ENCODE data around the gene CD72.
"Not testable (repeated sequence)": the region's sequence is repeated elsewhere in the genome, so short reads cannot be mapped to it uniquely, and the experiment has no call there.

The CD72 gene

DNA sequence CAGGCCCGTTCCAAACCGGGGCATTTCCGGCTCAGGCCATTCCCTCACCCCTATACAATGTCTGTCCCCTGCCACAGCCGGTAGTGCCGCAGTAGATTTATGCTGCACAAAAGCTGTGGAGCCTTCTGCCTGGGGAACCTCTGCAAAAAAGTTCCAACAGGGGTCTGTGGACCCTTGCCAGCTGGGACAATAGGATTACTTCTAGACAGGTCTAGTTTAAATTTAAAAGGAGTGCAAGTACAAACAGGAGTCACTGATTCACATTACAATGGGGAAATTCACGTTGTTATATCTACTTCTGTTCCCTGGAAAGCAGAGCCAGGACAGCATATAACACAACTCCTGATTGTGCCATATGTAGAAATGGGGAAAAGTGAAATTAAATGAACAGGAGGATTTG, 34.7 kb downstream of the CD72 start:
- DNase-seq, result not testable (repeated sequence)

DNA sequence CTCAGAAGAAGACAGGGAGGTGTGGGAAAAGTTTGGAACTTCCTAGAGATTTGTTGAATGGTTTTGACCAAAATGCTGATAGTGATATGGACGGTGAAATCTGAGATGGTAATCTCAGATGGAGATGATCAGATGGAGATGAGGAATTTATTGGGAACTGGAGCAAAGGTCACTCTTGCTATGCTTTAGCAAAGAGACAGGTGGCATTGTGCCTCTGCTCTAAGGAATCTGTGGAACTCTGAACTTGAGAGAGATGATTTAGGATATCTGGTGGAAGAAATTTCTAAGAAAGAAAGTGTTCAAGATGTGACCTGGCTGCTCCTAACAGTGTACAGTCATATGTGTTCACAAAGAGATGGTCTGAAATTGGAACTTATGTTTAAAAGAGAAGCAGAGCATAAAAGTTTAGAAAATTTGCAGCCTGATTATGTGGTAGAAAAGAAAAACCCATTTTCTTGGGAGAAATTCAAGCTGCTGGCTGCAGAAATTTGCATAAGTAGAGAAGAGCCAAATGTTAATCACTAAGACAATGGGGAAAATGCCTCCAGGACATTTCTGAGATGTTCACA, 38.5 kb downstream of the CD72 start:
- not testable (repeated sequence) for DNase-seq

DNA sequence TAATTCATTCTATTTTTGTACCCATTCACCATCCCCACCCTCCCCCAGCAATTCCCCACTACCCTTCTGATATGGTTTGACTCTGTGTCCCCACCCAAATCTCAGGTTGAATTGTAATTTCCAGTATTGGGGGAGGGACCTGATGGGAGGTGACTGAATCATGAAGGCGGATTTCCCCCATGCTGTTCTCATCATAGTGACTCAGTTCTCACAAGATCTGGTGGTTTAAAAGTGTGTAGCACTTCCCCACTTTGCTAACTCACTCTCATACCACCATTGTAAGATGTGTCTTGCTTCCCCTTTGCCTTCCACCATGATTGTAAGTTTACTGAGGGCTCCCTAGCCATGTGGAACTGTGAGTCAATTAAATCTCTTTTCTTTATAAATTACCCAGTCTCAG, 39.1 kb downstream of the CD72 start:
- DNase-seq, result no peak

DNA sequence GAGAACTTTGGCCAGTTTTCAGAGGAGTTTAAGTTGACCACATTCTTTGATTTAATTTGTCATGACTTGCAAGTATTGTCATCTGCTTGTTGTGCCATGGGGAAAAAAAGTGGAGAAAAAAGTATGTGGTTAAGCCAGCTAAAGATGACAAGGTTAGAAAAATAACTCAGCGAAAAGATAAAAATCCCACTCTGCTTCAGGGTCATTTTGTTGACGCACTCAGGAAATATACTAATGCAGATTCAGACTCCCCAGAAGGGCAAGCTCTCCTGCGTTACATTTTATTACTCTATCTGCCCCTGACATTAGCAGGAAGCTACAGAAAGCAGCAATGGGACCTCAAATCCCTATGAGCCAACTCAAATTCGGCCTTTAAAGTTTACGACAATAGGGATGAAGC, 40.7 kb downstream of the CD72 start:
- no peak for DNase-seq

DNA sequence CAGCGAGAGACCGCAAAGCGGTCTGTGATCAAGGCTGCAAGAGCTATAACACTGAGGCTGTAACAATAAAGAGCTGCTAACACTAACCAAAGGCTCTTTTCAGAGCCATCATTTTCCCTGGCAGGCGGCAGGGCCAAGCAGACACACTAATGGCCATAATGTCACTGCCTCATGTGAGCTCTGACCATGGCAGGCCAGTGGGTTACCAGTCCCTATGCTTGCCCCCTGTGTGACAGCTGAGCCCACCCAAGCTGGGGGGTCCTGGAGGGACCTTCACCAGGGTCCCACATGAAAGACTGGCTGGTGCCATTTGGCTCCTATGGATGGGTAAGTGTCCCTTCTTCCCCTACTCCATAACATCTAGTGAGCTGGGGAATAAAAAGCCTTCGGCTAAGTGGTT, 42.7 kb downstream of the CD72 start:
- DNase-seq, result no peak

DNA sequence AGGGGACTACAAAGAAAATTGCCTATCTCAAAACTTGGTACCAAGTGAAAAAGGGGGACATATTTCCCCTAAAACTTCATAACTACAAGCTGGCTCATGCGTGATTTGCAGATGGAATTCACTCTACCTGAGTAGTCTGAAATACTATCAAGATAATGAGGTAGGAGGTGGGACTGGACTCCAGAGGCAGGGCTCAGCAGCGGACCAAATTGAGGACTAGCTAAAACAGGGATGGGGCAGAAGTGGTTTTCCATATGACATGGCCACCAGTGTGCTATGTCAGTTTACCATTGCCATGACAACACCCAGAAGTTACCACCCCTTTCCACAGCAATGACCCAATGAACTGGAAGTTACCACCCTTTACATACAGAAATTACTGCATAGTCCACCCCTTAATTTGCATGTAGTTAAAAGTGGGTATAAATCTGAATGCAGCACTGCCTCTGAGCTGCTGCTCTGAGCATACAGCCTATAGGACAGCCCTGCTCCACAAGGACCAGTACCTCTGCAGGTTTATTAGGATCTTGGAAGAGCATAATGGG, 43.6 kb downstream of the CD72 start:
- DNase-seq, result no peak

DNA sequence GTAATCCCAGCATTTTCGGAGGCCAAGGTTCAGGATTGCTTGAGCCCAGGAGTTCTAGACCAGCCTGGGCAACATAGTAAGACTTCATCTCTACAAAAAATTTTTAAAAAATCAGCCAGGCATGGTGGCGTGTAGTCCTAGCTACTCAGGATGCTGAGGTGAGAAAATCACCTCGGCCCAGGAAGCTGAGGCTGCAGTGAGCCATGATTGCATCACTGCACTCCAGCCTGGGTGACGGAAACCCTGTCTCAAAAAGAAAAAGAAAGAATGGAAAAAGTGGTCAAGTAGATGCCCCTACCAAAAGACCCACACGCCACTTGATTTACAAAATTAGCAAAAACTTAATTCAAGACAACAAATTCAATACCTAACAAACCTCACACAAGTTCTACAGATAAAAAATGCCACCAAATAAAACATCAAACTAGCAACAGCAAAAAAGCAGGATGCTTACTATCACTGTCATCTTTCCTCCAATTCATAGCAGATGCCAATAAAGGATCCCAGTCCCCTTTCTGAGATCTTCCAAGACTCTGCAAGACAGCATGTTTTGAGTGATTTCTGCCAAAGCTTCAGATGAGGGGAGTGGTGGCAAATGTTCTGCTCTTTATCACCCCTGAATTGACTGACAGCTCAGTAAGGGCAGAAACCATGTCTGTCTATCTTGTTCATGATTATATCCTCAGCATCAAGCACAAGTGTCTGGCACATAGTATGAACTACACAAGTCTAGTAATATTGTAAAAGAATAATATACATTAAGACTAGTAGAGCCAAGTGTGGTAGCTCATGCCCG, 47.3 kb downstream of the CD72 start:
- DNase-seq, result no peak

DNA sequence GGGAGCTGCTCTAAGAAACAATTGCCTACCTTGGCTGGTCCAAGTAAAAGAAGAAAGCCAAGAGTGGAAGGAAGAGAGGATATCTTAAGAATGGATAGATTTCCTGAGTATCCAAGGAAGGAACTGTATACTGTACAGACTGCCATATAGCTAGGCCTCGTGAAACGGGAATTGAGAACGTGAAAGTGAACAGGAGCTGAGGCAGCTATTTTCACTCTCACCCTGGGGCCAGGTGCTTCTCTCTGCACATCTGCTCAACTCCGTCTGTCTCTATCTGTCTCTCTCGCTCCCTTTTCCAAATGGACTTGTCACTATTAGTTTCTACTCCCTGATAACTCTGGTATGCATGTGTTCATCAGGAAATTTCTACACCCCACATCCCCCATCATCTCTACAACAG, 49.0 kb downstream of the CD72 start:
- no peak for DNase-seq

DNA sequence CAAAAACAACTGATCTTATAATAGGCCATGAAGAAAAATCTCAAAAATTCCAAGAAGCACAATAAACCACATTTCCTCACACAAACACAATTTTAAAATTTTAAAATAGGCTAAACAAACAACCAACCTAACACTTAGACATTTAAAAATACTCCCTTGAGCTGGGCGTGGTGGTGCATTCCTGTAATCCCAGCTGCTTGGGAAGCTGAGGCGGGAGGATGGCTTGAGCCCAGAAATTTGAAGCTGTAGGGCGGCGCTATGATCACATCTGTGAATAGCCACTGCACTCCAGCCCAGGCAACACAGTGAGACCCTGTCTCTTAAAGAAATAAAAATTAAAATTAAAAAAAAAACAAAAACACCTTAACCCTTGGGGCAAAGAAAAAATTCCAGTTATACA, 50.0 kb downstream of the CD72 start:
- no peak for DNase-seq

DNA sequence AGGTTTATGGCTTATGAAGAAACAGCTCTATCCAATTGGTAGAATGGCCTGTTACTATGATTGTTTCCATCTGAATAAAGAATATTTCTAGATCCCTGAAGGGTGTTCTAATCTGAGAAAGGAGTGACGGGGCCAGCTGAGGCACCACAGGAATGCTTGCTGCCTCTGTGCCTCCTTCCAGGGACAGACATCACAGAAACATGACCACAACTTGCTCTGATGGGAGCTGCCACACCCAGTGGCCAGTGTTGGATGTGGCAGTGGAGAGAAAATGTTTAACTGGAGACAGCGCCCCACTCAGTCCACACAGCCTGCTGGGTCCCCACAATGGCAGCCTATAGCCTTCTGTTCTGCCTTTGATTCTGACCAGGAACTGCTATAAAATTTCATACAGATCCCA, 51.8 kb downstream of the CD72 start:
- DNase-seq, result no peak

DNA sequence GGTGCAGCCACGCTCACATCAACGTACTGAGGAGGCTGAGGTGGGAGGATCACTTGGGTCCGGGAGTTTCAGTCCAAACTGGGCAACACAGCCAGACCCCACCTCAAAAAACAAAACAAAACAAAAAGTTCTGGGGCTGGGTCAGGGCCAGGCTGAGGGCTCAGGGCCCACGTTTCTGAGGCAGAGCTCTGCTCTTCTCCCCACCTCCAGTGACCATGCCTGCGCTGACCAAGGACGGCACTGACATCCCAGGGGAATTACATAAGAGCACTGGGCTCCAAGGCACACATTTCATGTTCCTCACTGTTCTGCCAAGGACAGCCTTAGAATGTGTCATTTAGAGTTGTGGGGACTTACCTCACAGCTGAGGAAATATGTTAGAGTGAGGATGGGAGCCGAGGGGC, 53.6 kb downstream of the CD72 start:
- DNase-seq, result no peak

DNA sequence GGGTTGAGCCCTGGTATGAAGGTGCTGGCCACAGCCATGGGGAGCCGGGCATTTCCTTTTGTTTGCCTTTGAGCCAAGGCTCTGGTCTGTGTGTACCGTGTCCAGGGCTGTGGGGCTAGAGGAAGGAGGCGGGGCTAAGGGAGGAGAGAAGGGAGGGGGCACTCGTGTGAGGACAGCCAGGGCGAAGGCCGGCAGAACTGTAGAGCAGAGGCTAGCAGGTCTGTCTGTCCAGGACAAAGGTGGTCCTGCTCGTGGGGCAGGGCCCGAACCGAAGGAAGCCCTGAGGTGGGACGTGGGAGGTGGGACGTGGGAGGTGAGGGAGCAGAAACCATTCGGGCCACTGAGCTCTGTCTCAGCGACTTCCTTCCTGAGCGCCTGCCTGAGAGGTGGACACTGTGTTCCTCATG, 54.4 kb downstream of the CD72 start:
- no peak for DNase-seq

DNA sequence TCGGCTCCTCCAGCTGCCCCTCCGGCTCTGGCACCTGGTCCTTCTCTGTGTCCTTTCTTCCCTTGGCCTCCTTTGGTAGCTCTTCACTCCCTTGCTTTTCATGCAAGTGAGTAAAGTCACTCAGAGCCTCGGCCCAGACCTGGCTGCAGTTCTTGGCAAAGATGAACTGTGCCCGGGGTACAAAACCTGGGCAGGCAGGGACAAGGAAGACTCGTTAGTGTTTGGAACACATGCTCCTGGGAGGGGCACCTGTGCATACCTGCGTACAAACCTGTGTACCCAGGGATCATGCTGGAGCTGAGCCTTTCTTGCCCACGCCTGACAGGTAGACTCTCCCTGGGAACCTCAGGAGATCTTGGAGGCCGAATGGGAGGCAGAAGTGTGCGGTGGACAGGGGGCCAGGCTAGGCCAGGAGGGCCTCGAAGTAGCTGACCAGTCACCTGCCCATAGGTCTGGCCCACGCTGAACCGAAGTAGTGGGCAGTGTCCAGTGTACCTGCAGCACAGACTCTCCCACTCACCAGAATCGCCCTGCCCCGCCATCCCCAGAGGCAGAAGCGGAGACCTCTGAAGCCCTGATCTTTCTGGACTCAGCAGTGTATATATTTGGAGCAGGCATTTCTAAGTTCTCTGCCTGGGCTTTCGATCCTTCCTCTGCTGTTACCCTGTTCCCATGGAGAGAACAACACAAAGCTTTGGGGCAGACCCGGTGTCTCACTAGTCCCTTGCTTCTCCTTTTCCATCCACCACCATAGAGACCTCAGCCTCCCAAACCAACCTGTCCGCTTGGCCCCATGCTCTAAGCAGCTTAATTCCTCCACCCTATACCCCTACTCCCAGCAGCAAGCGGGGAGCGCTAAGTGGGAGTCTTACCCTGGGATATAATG, 55.1 kb downstream of the CD72 start:
- DNase-seq, result no peak

DNA sequence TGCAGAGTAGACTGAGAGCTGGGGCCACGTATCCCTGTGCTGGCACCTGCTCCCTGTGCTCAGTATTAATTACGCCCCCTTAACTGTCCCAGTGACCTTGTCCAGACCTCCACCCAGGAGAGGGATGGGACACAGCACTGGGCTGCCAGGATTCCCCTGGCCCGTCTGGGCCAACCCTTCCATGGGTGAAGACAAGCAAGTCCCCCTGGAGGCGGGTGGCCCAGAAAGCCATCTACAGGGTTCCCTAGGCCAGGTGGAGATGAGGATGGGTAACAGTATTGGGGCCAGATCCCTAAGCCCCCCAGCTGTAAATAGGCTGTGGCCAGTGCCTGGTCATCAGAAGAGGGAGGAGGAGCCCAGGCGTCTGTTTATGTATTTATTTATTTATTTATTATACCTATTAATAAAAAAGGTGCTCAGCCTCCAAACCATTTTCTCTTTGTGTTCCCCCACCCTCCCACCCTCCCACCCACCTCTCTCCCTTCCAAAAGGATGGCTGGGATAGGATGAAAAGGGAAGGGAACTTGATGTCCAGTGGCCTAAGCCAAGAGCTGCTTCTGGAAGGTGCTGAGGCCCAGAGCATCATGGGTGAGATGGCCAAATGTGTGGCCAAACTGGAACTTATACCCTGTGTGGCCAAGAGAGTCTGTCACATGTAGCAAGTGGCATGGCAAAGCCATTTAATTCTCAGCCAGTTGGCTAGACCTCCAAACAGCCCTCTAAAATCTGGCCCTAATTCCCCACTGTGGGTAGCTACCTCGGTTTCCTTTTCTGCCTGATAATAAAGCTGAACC, 56.5 kb downstream of the CD72 start:
- DNase-seq, result no peak

DNA sequence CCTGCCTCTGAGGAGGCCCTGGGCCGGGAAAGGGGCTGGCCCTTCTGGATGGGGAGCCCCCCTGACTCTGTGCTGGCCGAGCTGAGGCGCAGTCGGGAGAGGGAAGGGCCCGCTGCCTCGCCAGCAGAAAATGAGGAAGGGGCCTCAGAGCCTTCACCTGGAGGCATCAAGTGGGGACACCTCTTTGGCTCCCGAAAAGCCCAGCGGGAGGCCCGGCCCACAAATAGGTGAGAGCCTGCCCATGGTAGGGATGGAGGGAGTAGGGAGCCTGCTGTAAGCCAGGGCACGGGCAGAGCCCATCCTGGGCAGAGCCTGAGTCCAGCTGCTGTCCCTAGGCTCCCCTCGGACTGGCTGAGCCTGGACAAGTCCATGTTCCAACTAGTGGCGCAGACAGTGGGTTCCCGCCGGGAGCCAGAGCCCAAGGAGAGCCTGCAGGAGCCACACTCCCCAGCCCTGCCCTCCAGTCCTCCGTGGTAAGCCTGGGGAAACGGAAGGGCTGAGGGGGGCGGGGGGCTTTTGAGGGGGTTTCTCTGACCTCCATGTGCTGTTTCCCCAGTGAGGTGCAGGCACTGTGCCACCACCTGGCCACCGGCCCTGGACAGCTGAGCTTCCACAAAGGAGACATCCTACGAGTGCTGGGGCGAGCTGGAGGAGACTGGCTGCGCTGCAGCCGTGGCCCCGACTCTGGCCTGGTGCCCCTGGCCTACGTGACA, 57.4 kb downstream of the CD72 start:
- no peak for DNase-seq

Measured in SIG-M5 (cell line).